ENCODE data around the gene ZNF121. TPM values are rescaled to one million over a fixed set of nuclear protein-coding genes. Genes with fewer than 3 reads are reported as not detected.
A peak's percentile ranks its signal among the peaks of the same experiment; 100 is the strongest.

The ZNF121 gene
- 10 to 100 TPM; 28.3 to 49.4 (median 47.0) TPM for total RNA-seq
- 1 to 10 TPM; 3.3 to 5.0 TPM for polyA plus RNA-seq
- 109 reads per million, percentile 86 among the genes with 10 or more reads in this experiment for total RNA-seq

GRCh38 chr19:9584073-9584833, at the start of gene ZNF121:
ZNF121 (minus strand) TSS chr19:9584504; CDS start chr19:9568097, 16,407 bp downstream.
- CTCF ChIA-PET, result interaction anchor here (0.6 to 1.9 kb wide), 5 partner anchors 36 to 757 kb away, joined by 3 to 5 read pairs (median 3); no protein-coding TSS in a partner anchor
- Histone ChIP-seq H3K9me3 (ENCODE audit: control insufficient read depth in 2 of 3, low read length in 3 of 3) (peaks cover 0 to 14% (median 0%) of the 10 kb centered on the region in 3 experiments), H3K36me3 (ENCODE audit: control insufficient read depth in 2 of 3, insufficient read depth in 3 of 3, low read length in 3 of 3) (peaks cover 0 to 24% (median 4%) of the 10 kb centered on the region in 3 experiments), H3K27ac (ENCODE audit: low read depth, low read length) (peak within 1 kb of the TSS; percentile 97), H3K4me1 (ENCODE audit: control insufficient read depth in 2 of 2, insufficient read depth in 2 of 2, low read length in 2 of 2) (peaks cover 7 to 15% of the 10 kb centered on the region in 2 donors), H3K4me3 (ENCODE audit: low read length) (peak within 1 kb of the TSS; percentile 98), H3K27me3 (ENCODE audit: control insufficient read depth in 2 of 2, insufficient read depth in 2 of 2, low read length in 2 of 2) (no peaks in the 10 kb centered on the region)
- peaks cover 0 to 38% (median 12%) of the 10 kb centered on the region in 11 donors for H3K9me3 Mint-ChIP-seq
- H3K4me1 Mint-ChIP-seq, result peaks cover 21 to 54% (median 34%) of the 10 kb centered on the region in 7 donors
- peaks cover 0 to 38% (median 33%) of the 10 kb centered on the region in 5 donors for H3K36me3 Mint-ChIP-seq
- H3K27me3 Mint-ChIP-seq, result peaks cover 0 to 5% (median 4%) of the 10 kb centered on the region in 5 donors
- H3K4me3 Mint-ChIP-seq, result peak within 1 kb of the TSS; percentile 91 to 99 (median 96)
- POLR2A ChIA-PET, result interaction anchor here (0.6 to 2.2 kb wide), 7 partner anchors 147 to 280 kb away, joined by 3 to 10 read pairs (median 5); partner anchors contain the start of genes UBL5, ZNF266 and ZNF846
- intact Hi-C loops (cut with micrococcal nuclease), result loop anchor here (1.0 to 5.0 kb wide), 13 partner anchors 37 to 448 kb away; partner anchors contain the start of genes ZNF266 (in 2 of the 2), ZNF317 (in 2 of the 2), ZNF426 (in 2 of the 2) and ZNF699 (in 2 of the 2)
- peak within 1 kb of the TSS; percentile 94 to 99 (median 95) for H3K27ac Mint-ChIP-seq
- DNase-seq, result peak; percentile 61 to 82 (median 74)
- peak; percentile 87 for ATAC-seq

- Mint-ChIP-seq H3K27me3 (no peaks in the 10 kb centered on the region), H3K4me3 (no peak overlapping the region), H3K27ac (no peak overlapping the region), H3K4me1 (peaks cover 5 to 9% (median 8%) of the 10 kb centered on the region in 7 donors), H3K36me3 (peaks cover 7 to 28% (median 17%) of the 10 kb centered on the region in 5 donors), H3K9me3 (no peaks in the 10 kb centered on the region)
- ATAC-seq (no peak), DNase-seq (no peak)
- H3K27ac ChIP-seq (ENCODE audit: low read depth, low read length), result no peak overlapping the region
- H3K27me3 ChIP-seq (ENCODE audit: control insufficient read depth in 2 of 2, insufficient read depth in 2 of 2, low read length in 2 of 2), result no peaks in the 10 kb centered on the region
- no peak overlapping the region for H3K4me3 ChIP-seq (ENCODE audit: low read length)
- H3K9me3 ChIP-seq (ENCODE audit: control insufficient read depth in 2 of 3, low read length in 3 of 3), result no peaks in the 10 kb centered on the region
- ChIA-PET POLR2A (no interaction called here), CTCF (interaction anchor here (0.7 to 0.9 kb wide), 2 partner anchors 10 to 168 kb away, joined by 3 to 4 read pairs; no protein-coding TSS in a partner anchor)
- H3K36me3 ChIP-seq (ENCODE audit: control insufficient read depth in 2 of 3, insufficient read depth in 3 of 3, low read length in 3 of 3), result peaks cover 0 to 9% (median 0%) of the 10 kb centered on the region in 3 experiments
- intact Hi-C loops (cut with micrococcal nuclease), result loop anchor here in 1 of 2 donors (10.0 kb wide), 1 partner anchor 423 kb away; no protein-coding TSS in a partner anchor
- no peaks in the 10 kb centered on the region for H3K4me1 ChIP-seq (ENCODE audit: control insufficient read depth in 2 of 2, insufficient read depth in 2 of 2, low read length in 2 of 2)
Observed at GRCh38 chr19:9627856-9628255, 43.6 kb upstream of the ZNF121 start.

- H3K36me3 Mint-ChIP-seq, result peaks cover 0 to 39% (median 16%) of the 10 kb centered on the region in 5 donors
- Histone ChIP-seq H3K27ac (ENCODE audit: low read depth, low read length) (no peak overlapping the region), H3K36me3 (ENCODE audit: control insufficient read depth in 2 of 3, insufficient read depth in 3 of 3, low read length in 3 of 3) (peaks cover 7 to 20% (median 8%) of the 10 kb centered on the region in 3 experiments), H3K9me3 (ENCODE audit: control insufficient read depth in 2 of 3, low read length in 3 of 3) (no peaks in the 10 kb centered on the region), H3K4me1 (ENCODE audit: control insufficient read depth in 2 of 2, insufficient read depth in 2 of 2, low read length in 2 of 2) (peaks cover 12 to 13% of the 10 kb centered on the region in 2 donors), H3K4me3 (ENCODE audit: low read length) (no peak overlapping the region), H3K27me3 (ENCODE audit: control insufficient read depth in 2 of 2, insufficient read depth in 2 of 2, low read length in 2 of 2) (no peaks in the 10 kb centered on the region)
- no peak for ATAC-seq
- DNase-seq, result no peak
- H3K4me1 Mint-ChIP-seq, result peaks cover 13 to 34% (median 25%) of the 10 kb centered on the region in 7 donors
- peaks cover 0 to 4% (median 0%) of the 10 kb centered on the region in 5 donors for H3K27me3 Mint-ChIP-seq
- POLR2A ChIA-PET, result interaction anchor here (0.8 to 2.3 kb wide), 4 partner anchors 53 to 205 kb away, joined by 3 to 20 read pairs (median 4); partner anchors contain the start of genes UBL5 and ZNF846
- peaks cover 0 to 12% (median 4%) of the 10 kb centered on the region in 11 donors for H3K9me3 Mint-ChIP-seq
- peak overlapping the region in 5 of 9 donors; percentile 41 to 81 (median 50) for H3K27ac Mint-ChIP-seq
- H3K4me3 Mint-ChIP-seq, result peak overlapping the region in 8 of 10 donors; percentile 6 to 72 (median 45)
- intact Hi-C loops (cut with micrococcal nuclease), result loop anchor here in 1 of 2 donors (5.0 to 10.0 kb wide), 2 partner anchors 185 to 418 kb away; partner anchors contain the start of gene ZNF266
- CTCF ChIA-PET, result interaction anchor here (1.1 kb wide), 1 partner anchor 37 kb away, joined by 3 read pairs; no protein-coding TSS in a partner anchor
Observed at GRCh38 chr19:9622531-9622930, 38.2 kb upstream of the ZNF121 start.

GRCh38 chr19:9621156-9622037, 37.1 kb upstream of the ZNF121 start, which contains the start of gene ZNF561:
ZNF561 (minus strand) TSS chr19:9621232; CDS start chr19:9619456, 1,776 bp downstream.
- ChIA-PET POLR2A (interaction anchor here (0.5 to 2.3 kb wide), 9 partner anchors 36 to 206 kb away, joined by 3 to 20 read pairs (median 4); partner anchors contain the start of genes UBL5 and ZNF846), CTCF (interaction anchor here (0.6 to 1.0 kb wide), 3 partner anchors 174 to 890 kb away, joined by 3 to 4 read pairs (median 3); no protein-coding TSS in a partner anchor)
- H3K36me3 ChIP-seq (ENCODE audit: control insufficient read depth in 2 of 3, insufficient read depth in 3 of 3, low read length in 3 of 3), result peaks cover 8 to 29% (median 16%) of the 10 kb centered on the region in 3 experiments
- H3K9me3 Mint-ChIP-seq, result peaks cover 0 to 12% (median 4%) of the 10 kb centered on the region in 11 donors
- H3K4me1 Mint-ChIP-seq, result peaks cover 13 to 34% (median 25%) of the 10 kb centered on the region in 7 donors
- peak within 1 kb of the TSS; percentile 89 for H3K27ac ChIP-seq (ENCODE audit: low read depth, low read length)
- peaks cover 12 to 13% of the 10 kb centered on the region in 2 donors for H3K4me1 ChIP-seq (ENCODE audit: control insufficient read depth in 2 of 2, insufficient read depth in 2 of 2, low read length in 2 of 2)
- H3K27ac Mint-ChIP-seq, result peak within 1 kb of the TSS; percentile 99 to 100 (median 100)
- peaks cover 0 to 4% (median 0%) of the 10 kb centered on the region in 5 donors for H3K27me3 Mint-ChIP-seq
- ATAC-seq, result peak; percentile 94
- peak; percentile 73 to 93 (median 89) for DNase-seq
- H3K9me3 ChIP-seq (ENCODE audit: control insufficient read depth in 2 of 3, low read length in 3 of 3), result no peaks in the 10 kb centered on the region
- H3K36me3 Mint-ChIP-seq, result peaks cover 0 to 43% (median 20%) of the 10 kb centered on the region in 5 donors
- H3K4me3 ChIP-seq (ENCODE audit: low read length), result peak within 1 kb of the TSS; percentile 96
- no peaks in the 10 kb centered on the region for H3K27me3 ChIP-seq (ENCODE audit: control insufficient read depth in 2 of 2, insufficient read depth in 2 of 2, low read length in 2 of 2)
- intact Hi-C loops (cut with micrococcal nuclease), result loop anchor here (1.0 to 10.0 kb wide), 15 partner anchors 35 to 789 kb away; partner anchors contain the start of genes FBXL12 (in 2 of the 2), ZNF846 (in 2 of the 2), MBD3L1 (in 1 of the 2) and UBL5 (in 1 of the 2)
- peak within 1 kb of the TSS; percentile 96 to 100 (median 99) for H3K4me3 Mint-ChIP-seq

GRCh38 chr19:9620842-9621155, 36.5 kb upstream of the ZNF121 start:
- Mint-ChIP-seq H3K27me3 (peaks cover 0 to 4% (median 0%) of the 10 kb centered on the region in 5 donors), H3K9me3 (peaks cover 0 to 14% (median 6%) of the 10 kb centered on the region in 11 donors), H3K4me3 (peak overlapping the region; percentile 96 to 100 (median 99)), H3K4me1 (peaks cover 9 to 31% (median 22%) of the 10 kb centered on the region in 7 donors), H3K36me3 (peaks cover 2 to 47% (median 22%) of the 10 kb centered on the region in 5 donors), H3K27ac (peak overlapping the region; percentile 99 to 100 (median 100))
- ATAC-seq (no peak), DNase-seq (no peak)
- H3K36me3 ChIP-seq (ENCODE audit: control insufficient read depth in 2 of 3, insufficient read depth in 3 of 3, low read length in 3 of 3), result peaks cover 8 to 35% (median 21%) of the 10 kb centered on the region in 3 experiments
- ChIA-PET CTCF (interaction anchor here (0.8 to 1.1 kb wide), 3 partner anchors 34 to 176 kb away, joined by 3 read pairs; partner anchors contain the start of gene ZNF121), POLR2A (interaction anchor here (1.7 kb wide), 1 partner anchor 148 kb away, joined by 6 read pairs; the partner anchor contains the start of gene ZNF846)
- intact Hi-C loops (cut with micrococcal nuclease), result loop anchor here (1.0 to 10.0 kb wide), 15 partner anchors 34 to 788 kb away; partner anchors contain the start of genes FBXL12 (in 2 of the 2), ZNF846 (in 2 of the 2), MBD3L1 (in 1 of the 2) and UBL5 (in 1 of the 2)
- no peaks in the 10 kb centered on the region for H3K27me3 ChIP-seq (ENCODE audit: control insufficient read depth in 2 of 2, insufficient read depth in 2 of 2, low read length in 2 of 2)
- H3K9me3 ChIP-seq (ENCODE audit: control insufficient read depth in 2 of 3, low read length in 3 of 3), result no peaks in the 10 kb centered on the region
- peaks cover 12 to 13% of the 10 kb centered on the region in 2 donors for H3K4me1 ChIP-seq (ENCODE audit: control insufficient read depth in 2 of 2, insufficient read depth in 2 of 2, low read length in 2 of 2)
- H3K27ac ChIP-seq (ENCODE audit: low read depth, low read length), result peak overlapping the region; percentile 89
- H3K4me3 ChIP-seq (ENCODE audit: low read length), result peak overlapping the region; percentile 96
